Testis (tissue), 3 donors: ENCODE results near the gene SLITRK5. TPM values are rescaled to one million over a fixed set of nuclear protein-coding genes. Genes with fewer than 3 reads are reported as not detected.

Source experiments
- DNase-seq: peaks from one replicate; pipeline ENCODE4 v3.0.0-alpha.2; 2019
- H3K27ac ChIP-seq, 2 donors: fragments of 200-600 bp; sonication (generic); one replicate each; pipeline ENCODE4 v1.5.1; 2019
- H3K27me3 ChIP-seq: fragments of 200-600 bp; sonication (generic); one replicate; pipeline ENCODE4 v1.5.1; 2019
- H3K36me3 ChIP-seq: fragments of 200-600 bp; sonication (generic); one replicate; pipeline ENCODE4 v1.5.1; 2017; ENCODE audit warnings: low read depth; ENCODE audit errors: missing control alignments
- H3K4me1 ChIP-seq: fragments of 200-600 bp; sonication (generic); one replicate; pipeline ENCODE4 v1.5.1; 2019
- H3K4me3 ChIP-seq, 2 donors: fragments of 200-600 bp; sonication (generic); one replicate each; pipeline ENCODE4 v1.5.1; 2017 to 2019
- H3K9me3 ChIP-seq: fragments of 200-600 bp; sonication (generic); one replicate; pipeline ENCODE4 v1.5.1; 2017
- CTCF ChIP-seq, 3 experiments: fragments of 450-650 bp in 2 of 3; fragments of 200-600 bp in 1 of 3; sonication (generic) in 1 of 3; IDR thresholded peaks; one replicate each; pipeline ENCODE4 v1.5.1; 2016 to 2019; ENCODE audit warnings: antibody characterized with exemption in 3 of 3, mild to moderate bottlenecking in 2 of 3, moderate library complexity in 1 of 3
- POLR2A ChIP-seq: fragments of 450-650 bp; IDR thresholded peaks from one replicate; pipeline ENCODE4 v1.6.1; 2017; ENCODE audit warnings: antibody characterized with exemption, mild to moderate bottlenecking, moderate library complexity
- WGBS, 2 donors: methylation state at CpG; one replicate each; pipeline ENCODE4 v1.1.5; 2018; 5-methylcytosine and 5-hydroxymethylcytosine counted together
- intact Hi-C: fragments of 100-400 bp; cut with DNase I; formaldehyde crosslinking; loops from one replicate; pipeline ENCODE4 v1.15.1; 2023; ENCODE audit warnings: low total_unique reads
- polyA plus RNA-seq: library from polyadenylated mRNA; stranded (reverse); fragments of 350-450 nt; fragmentation: Illumina TruSeq; extraction: RNeasy Lipid Tissue Mini Kit (QIAGEN cat#74804); gene quantifications from one replicate; pipeline ENCODE4 v1.2.3, GENCODE V29; 2014; ENCODE audit warnings: low read depth, low replicate concordance; ENCODE audit not compliant: insufficient read depth
- total RNA-seq, 2 donors: library from RNA; depleted of rRNA; stranded (reverse); fragments of >200 nt; gene quantifications; one replicate each; pipeline ENCODE4 v1.2.3, GENCODE V29; 2016

Gene SLITRK5
- total and polyA plus RNA-seq, 3 donors from 2014 or later = 0.24 to 0.31 (median 0.31) TPM

DNA sequence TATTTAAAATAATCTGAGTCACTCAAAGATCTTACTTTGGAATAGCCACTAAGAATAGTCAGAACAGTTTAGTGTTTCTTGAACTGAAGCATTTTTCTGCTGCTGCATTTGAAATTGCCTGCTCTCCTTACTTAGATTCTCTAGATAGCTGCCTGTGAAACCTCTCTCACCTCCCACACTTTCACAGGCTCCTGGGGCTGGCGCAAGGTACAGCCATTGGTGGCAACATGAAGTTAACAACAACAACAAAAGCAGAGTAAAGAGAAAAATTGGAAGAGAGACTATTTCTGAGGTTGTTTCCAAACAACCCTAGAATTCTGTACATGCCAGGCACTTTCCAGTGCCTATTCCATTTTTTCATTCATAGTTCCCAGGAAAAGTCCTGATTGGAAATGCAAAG, 25.3 kb downstream of the SLITRK5 start:
- no peak for DNase-seq
- Histone ChIP-seq H3K4me1 (no peaks in the 10 kb centered on the region), H3K36me3 (no peaks in the 10 kb centered on the region), H3K4me3 (no peak overlapping the region), H3K27ac (no peak overlapping the region), H3K9me3 (no peaks in the 10 kb centered on the region), H3K27me3 (no peaks in the 10 kb centered on the region)
- no peak for TF ChIP-seq CTCF (IDR thresholded peaks at IDR 0.05)
- TF ChIP-seq POLR2A = no peak
- 83 to 91% methylated on average over 1 of the region's 1 CpG for WGBS, 2 donors
- intact Hi-C loops = no loop called here

- DNase-seq = no peak
- Histone ChIP-seq H3K4me3 (no peak overlapping the region), H3K27me3 (no peaks in the 10 kb centered on the region), H3K9me3 (no peaks in the 10 kb centered on the region), H3K4me1 (no peaks in the 10 kb centered on the region), H3K36me3 (no peaks in the 10 kb centered on the region), H3K27ac (no peak overlapping the region)
- intact Hi-C loops = no loop called here
- TF ChIP-seq POLR2A (no peak), CTCF (IDR thresholded peaks at IDR 0.05) (no peak)
- WGBS, 2 donors = 67 to 88% methylated on average over 2 of the region's 2 CpGs
These were observed 27.1 kb downstream of the SLITRK5 start for GRCh38 chr13:87698268-87698667.

DNA sequence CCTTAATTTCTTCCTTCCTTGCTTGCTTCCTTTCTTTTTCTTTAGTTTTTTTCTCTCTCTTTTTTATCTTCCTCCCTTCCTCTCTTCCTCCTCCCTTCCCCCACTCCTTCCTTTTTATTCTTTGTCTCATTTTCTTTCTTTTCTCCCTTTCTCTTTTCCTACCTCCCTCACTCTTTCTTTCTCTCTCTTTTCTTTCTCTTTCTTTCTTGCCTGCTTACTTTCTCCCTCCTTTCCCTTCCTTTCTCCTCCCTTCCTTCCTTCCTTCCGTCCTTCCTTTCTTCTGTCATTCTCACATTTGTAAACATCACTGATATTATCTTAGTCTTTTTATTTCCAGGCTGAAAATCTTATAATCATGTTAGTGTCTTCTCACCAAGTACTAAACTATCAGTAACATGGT, 38.8 kb downstream of the SLITRK5 start:
- H3K36me3 ChIP-seq = no peaks in the 10 kb centered on the region
- no peak overlapping the region for H3K27ac ChIP-seq
- no peaks in the 10 kb centered on the region for H3K27me3 ChIP-seq
- WGBS, 2 donors = 81 to 88% methylated on average over 1 of the region's 1 CpG
- TF ChIP-seq POLR2A = no peak
- H3K4me1 ChIP-seq = no peaks in the 10 kb centered on the region
- DNase-seq = no peak
- H3K4me3 ChIP-seq = no peak overlapping the region
- no peaks in the 10 kb centered on the region for H3K9me3 ChIP-seq
- intact Hi-C loops = no loop called here

DNA sequence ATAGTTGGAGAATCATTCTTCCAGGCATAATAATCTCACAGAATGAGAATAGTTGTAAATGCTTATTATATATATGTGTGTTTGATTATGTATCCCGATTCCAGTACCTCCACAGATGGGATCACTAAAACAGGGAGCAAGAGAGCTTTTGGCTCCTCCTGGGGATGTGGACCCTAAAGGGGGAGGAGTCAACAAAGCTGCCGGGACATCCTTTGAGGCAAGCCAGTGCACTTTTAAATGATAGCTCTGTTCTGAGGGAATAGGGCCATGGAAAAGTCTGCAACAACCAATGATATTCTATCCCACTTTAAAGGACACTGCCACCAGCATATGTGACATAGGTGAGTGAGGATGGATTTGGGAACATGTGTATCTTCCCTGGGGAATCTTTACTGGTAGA, 40.8 kb downstream of the SLITRK5 start:
- WGBS, 2 donors = 65 to 67% methylated on average over 2 of the region's 2 CpGs
- no peak for DNase-seq
- H3K9me3 ChIP-seq = no peaks in the 10 kb centered on the region
- no peak overlapping the region for H3K27ac ChIP-seq
- no peak overlapping the region for H3K4me3 ChIP-seq
- TF ChIP-seq CTCF (IDR thresholded peaks at IDR 0.05) (no peak), POLR2A (no peak)
- no peaks in the 10 kb centered on the region for H3K36me3 ChIP-seq
- H3K27me3 ChIP-seq = no peaks in the 10 kb centered on the region
- no peaks in the 10 kb centered on the region for H3K4me1 ChIP-seq
- intact Hi-C loops = no loop called here
